DMS114 treated with DMSO at 0.1 percent for 48 hours (cell line): ENCODE measurements around the gene MED14.

Experiments
- DNase-seq: peaks from one replicate; lab custom pipeline; 2025; ENCODE audit not compliant: unreplicated experiment; lab: John Stamatoyannopoulos, UW

MED14 gene

GRCh38 chrX:40663880-40664630 lies 71.3 kb downstream of the MED14 start:
- DNase-seq: no peak

- no peak for DNase-seq
Observed at GRCh38 chrX:40663078-40663740, 72.1 kb downstream of the MED14 start.

- no peak for DNase-seq
Observed at GRCh38 chrX:40661489-40661888, 73.9 kb downstream of the MED14 start.

GRCh38 chrX:40660381-40660780 lies 75.0 kb downstream of the MED14 start:
- no peak for DNase-seq

GRCh38 chrX:40653535-40653934 lies 81.8 kb downstream of the MED14 start:
- no peak for DNase-seq

- no peak for DNase-seq
Observed at GRCh38 chrX:40652664-40653063, 82.7 kb downstream of the MED14 start.

- DNase-seq: peak; percentile 8
Observed at GRCh38 chrX:40651620-40652223, 83.6 kb downstream of the MED14 start.

GRCh38 chrX:40647307-40648197 lies 87.8 kb downstream of the MED14 start, which contains the start of gene CXorf38:
TSS of gene CXorf38 (minus strand) at chrX:40647561. CDS start at chrX:40647520, 41 bp downstream.
- DNase-seq: peak; percentile 70

- DNase-seq: no peak
Observed at GRCh38 chrX:40646489-40647306, 88.6 kb downstream of the MED14 start.

- no peak for DNase-seq
Observed at GRCh38 chrX:40644821-40645358, 90.5 kb downstream of the MED14 start.

GRCh38 chrX:40644176-40644575 lies 91.2 kb downstream of the MED14 start:
- DNase-seq: no peak

GRCh38 chrX:40637687-40638086 lies 97.7 kb downstream of the MED14 start:
- no peak for DNase-seq

- DNase-seq: no peak
Observed at GRCh38 chrX:40632199-40632598, 103.1 kb downstream of the MED14 start.

GRCh38 chrX:40628506-40628905 lies 106.8 kb downstream of the MED14 start:
- no peak for DNase-seq

- no peak for DNase-seq
Observed at GRCh38 chrX:40625294-40625693, 110.0 kb downstream of the MED14 start.

- no peak for DNase-seq
Observed at GRCh38 chrX:40623665-40624064, 111.7 kb downstream of the MED14 start.

- DNase-seq: no peak
Observed at GRCh38 chrX:40623139-40623536, 112.2 kb downstream of the MED14 start, which contains the start of gene MPC1L. TSS of gene MPC1L (plus strand) at chrX:40623428. CDS start at chrX:40623566, 138 bp downstream.

GRCh38 chrX:40622479-40623138 lies 112.7 kb downstream of the MED14 start:
- no peak for DNase-seq

GRCh38 chrX:40617566-40617965 lies 117.8 kb downstream of the MED14 start:
- DNase-seq: no peak
